NK-92 (cell line): ENCODE data around the gene RARA.
"Not testable (repeated sequence)": the region's sequence is repeated elsewhere in the genome, so short reads cannot be mapped to it uniquely, and the experiment has no call there.

Source experiments
- DNase-seq: peaks from one replicate; lab custom pipeline; 2025; ENCODE audit not compliant: unreplicated experiment; lab: John Stamatoyannopoulos, UW

The RARA gene

GRCh38 chr17:40356990-40357881 is 48.3 kb downstream of the RARA start:
- DNase-seq, result no peak

GRCh38 chr17:40358323-40359038 is 49.5 kb downstream of the RARA start:
- DNase-seq, result peak; percentile 11

DNA sequence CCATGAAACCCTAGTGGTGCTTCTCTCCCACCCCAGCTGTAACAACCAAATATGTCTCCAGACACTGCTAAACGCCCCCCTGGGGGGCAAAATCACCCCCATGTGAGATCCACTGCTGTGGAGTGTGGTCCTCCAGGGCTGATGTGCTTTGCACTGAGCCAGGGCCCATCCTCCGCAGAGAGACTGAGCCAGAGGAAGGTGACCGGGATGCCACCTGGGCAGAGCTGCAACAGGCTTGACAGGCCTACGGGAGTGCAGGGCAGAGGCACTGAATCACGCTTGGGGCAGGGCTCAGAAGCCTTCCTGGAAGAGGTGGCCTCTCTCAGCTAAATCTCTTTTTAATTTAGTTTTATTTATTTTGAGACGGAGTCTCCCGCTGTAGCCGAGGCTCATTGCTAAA is 51.1 kb downstream of the RARA start:
- no peak for DNase-seq

DNA sequence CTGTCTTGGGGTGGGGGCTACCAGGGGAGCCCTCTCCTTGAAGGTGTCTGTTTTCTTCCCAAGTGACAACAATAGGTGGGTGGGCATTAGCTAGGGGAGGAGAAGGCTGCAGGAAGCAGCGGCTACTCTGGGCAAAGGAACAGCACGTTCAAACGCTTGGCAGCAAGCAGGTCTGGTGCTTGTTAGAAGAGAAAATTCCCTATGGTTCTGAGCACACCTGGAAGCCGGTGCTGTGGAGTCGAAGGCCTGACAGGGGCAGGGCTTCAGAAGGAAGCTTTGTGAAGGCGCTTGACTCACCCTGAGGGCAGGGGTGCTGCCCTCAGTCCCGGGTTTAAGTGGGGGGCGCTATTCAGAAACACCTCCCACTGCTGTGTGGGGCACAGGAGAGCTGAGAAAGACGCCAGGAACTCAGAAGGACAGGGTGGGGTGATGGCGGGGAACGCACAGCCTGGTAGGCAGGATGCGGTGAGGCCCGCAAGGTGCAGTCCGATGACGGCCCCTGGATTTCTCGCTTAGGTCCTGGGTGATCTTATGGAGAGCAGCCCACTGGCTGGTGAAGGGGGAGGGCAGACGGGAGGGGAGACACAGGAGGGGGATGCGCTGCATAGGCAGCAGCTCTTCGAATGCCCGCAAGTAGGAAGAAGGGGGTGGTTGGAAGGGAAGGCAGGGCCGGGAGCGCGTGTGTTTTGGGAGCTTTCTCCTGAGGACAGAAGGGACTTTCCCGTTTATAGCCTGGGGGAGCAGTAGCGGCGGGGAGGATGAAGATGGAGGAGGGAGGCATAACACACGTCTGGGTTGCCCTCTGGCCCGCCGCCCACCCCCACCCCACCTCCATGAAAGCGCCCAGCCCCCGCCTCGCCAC is 52.3 kb downstream of the RARA start:
- DNase-seq, result no peak

- no peak for DNase-seq
These were observed 53.1 kb downstream of the RARA start for GRCh38 chr17:40361925-40362695.

- DNase-seq, result no peak
These were observed 53.7 kb downstream of the RARA start for GRCh38 chr17:40362696-40363110.

- DNase-seq, result no peak
These were observed 54.3 kb downstream of the RARA start for GRCh38 chr17:40363111-40363827.

GRCh38 chr17:40364121-40364861 is 55.3 kb downstream of the RARA start, which contains the start of gene GJD3:
TSS of gene GJD3 (minus strand) at chr17:40364737. CDS start at chr17:40363815, 922 bp downstream.
- DNase-seq, result no peak

DNA sequence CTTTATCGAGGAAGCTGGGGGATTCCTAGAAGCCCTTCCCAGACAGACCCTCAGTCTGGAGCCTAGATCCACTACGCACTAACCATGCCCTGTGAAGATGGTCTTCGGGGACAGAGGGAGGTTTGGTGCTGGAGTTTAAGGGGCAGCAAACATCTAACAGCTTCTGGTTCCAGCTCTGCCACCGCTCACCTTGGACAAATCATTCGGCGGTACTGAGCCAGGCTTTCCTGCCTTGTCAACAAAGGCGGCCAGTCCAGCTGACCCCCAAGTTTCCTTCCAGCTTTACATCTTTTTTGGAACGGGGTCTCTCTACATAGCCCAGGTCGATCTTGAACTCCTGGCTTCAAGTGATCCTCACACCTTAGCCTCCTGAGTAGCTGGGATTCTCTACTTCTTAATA is 55.9 kb downstream of the RARA start:
- no peak for DNase-seq

DNA sequence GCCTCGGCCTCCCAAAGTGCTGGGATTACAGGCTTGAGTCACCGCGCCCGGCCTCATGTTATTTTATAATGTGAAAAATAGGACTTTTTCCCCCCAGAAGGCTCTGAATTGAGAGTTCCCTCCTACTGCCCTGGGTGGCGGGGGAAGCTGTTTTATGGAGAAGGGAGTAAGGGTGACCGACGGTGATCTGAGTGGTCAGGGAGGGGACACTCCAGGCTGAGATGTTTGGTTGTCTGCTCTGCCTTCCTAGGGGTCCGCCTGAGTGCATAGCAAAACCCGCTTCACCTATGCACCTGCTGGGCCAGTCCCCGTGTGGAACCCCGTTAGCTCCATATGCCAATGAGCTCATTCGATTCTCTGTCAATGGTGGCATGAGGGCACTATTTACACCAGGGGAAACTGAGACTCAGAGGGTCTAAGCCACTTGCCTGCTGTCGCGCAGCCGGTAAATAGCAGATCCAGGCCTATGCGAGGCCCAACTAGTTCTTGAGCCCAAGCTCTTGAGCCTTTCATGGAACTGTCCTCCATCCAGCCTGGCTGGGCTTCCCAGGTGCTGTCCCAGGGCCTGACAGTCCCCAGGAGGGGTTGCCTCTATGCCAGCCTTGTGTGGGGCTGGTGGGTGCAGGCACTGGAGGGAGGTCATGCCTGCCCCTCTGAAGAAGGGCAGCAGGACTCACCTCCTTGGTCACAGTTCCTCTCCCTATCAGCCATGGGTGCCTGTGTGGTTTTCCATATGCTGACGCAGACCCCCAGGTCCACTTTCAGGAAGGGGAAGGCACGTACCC is 57.3 kb downstream of the RARA start:
- no peak for DNase-seq

DNA sequence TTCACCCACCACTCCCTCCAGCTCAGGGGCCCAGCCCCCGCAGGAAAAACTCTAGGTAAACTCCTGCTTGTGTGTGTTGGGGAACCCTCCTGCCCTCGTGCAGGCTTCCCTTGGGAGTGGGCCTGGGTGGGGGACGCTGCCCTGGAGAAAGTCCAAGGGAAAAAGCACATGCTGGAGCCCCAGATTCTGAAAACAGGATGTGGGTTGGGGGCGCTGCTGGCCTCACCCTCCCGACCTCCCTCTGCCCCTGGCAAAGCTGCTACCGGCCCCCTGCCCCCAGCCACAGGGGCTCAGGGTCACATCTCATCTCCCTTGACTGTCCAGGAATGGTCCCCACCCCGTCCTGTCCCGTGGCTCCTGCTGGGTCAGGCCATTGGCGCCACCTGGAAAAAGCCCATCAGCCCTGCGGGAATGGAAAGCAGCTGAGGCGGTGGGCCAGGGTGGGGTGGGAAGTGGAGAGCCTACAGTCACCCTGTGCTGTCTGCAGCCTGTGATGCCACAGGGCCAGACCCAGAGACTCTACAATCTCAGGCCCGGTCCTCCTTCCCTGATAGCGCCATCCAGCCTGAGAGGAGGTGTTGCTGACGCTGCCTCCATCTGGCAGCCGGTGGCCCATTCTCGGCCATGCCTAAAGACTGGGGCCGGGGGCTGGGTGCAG is 58.0 kb downstream of the RARA start:
- no peak for DNase-seq

DNA sequence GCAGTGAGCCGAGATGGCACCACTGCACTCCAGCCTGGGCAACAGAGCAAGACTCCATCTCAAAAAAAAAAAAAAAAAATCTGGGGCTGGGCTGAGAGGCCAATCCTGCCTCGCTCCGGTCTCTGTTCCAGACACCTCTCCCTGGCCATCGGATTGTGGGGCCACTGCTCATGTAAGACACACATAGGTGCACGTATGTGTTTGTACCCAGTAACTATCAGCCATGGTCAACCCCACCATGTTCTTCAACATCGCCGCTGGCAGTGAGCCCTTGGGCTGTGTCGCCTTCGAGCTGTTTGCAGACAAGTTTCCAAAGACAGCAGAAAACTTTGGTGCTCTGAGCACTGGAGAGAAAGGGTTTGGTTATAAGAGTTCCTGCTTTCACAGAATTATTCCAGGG is 58.7 kb downstream of the RARA start:
- not testable (repeated sequence) for DNase-seq

DNA sequence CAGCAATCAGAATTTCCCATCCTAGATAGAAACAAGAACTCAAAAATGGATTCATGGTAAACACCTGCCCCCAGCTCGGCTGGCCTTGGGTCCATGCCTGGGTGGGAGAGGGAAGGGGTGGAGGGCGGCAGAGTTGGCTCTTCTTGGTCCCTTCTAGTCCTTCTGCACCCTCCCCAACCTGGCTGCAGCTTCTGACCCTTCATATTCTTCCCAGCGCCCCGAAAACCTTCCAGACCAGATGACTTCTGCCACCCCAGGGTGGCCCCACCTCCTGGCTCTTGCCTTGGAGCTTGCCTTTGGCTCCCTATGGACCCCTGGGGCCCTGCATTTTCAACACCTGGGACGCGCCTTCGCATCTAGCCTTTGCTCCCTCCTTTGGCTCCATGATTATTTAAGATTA is 60.9 kb downstream of the RARA start:
- no peak for DNase-seq

GRCh38 chr17:40371261-40371929 is 62.4 kb downstream of the RARA start:
- DNase-seq, result no peak

- no peak for DNase-seq
These were observed 63.1 kb downstream of the RARA start for GRCh38 chr17:40372031-40372430.

DNA sequence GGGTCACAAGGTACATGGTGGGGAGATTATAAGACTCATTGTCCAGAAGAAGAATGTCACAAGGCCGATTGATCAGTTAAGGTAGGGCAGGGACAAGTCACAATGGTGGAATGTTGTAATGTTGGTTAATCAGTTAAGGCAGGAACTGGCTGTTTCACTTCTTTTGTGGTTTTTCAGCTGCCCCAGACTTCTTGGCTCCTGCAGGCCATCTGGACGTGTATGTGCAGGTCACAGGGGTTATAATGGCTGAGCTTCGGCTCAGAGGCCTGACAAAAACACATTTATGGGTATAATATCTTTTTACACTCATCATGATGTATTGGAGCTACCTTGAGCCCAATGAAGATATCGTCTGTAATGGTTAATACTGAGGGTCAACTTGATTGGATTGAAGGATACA is 63.7 kb downstream of the RARA start:
- not testable (repeated sequence) for DNase-seq

DNA sequence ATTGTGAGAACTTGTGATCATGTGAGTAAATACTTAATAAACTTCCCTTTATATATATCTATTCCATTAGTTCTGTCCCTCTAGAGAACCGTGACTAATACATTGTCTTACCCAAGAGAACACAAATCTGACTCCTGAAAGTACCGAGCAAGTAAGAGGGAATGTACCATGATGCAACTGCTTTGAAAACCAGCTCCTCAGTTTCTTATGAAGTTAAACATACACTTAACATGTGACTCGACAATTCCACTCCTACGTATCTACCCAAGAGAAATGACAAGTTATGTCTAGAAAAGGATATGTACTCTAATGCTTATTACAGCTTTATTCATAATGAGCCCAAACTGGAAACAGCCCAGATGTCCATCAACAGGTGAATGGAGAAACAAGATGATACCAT is 64.3 kb downstream of the RARA start:
- DNase-seq, result no peak
